Choroid plexus epithelial cell (primary cell): ENCODE measurements around the gene INSIG2.

Experiments used
- DNase-seq: peaks from one replicate; pipeline ENCODE4 v3.0.0-alpha.2; 2010; ENCODE audit warnings: low read depth
- H3K4me3 ChIP-seq: 2 replicates; pipeline ENCODE4 v1.5.1; 2011; ENCODE audit warnings: low read depth, mild to moderate bottlenecking, control low read depth, low read length, moderate library complexity
- CTCF ChIP-seq: conservative IDR thresholded peaks from 2 replicates; pipeline ENCODE4 v1.5.1; 2011; ENCODE audit warnings: low read depth, mild to moderate bottlenecking, control low read depth, inconsistent platforms, low read length, moderate library complexity

INSIG2 gene

DNA sequence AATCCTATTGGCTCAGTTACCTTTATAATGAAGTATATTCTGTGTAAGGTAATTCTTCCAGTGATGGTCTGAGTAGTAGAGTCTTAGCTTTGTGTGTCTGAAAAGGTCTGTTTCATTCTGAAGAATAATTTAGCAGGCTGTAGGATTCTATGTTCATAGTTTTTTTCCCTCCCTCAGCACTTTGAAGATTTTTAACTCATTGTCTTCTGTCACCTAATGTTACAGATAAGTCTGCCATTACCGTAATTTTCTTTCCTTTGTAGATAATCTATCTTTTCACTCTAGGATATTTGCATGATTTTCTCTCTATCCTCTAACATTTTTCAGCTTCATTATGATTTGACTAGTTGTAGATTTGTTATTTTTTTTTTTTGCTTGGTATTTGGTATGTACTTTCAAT lies 22.7 kb downstream of the INSIG2 start:
- no peak for TF ChIP-seq CTCF
- no peak for DNase-seq
- no peak overlapping the region for H3K4me3 ChIP-seq

DNA sequence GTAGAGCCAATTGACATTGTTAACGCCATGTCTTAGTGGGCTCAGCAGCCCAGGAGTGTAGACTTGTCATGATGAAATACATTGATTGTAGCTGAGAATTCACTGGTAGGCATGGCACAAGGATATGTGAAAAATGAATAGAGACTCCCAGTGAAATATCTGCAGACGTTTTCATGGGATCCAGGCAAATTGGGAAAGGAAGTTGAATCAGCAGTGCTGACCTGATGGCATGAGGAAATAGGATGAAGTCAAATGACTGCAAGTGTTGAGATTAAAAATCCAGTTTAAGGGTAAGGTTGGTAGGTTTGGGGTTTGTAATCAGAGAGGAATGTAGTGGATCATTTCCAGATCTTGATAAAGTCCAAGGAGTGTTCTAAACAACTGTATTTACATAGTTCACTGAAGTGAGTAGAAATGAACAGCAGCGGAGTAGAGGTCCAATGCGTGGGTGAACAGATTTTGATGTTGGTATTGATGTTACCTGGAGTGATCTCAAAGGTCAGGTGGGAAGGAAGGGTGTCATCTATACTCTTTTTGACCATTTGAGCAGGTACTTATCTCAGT lies 24.6 kb downstream of the INSIG2 start:
- no peak overlapping the region for H3K4me3 ChIP-seq
- no peak for TF ChIP-seq CTCF
- DNase-seq = peak; percentile 88

GRCh38 chr2:118114863-118115262 lies 26.6 kb downstream of the INSIG2 start:
- no peak for DNase-seq
- no peak for TF ChIP-seq CTCF
- H3K4me3 ChIP-seq = no peak overlapping the region

- no peak for DNase-seq
- no peak for TF ChIP-seq CTCF
These were observed 27.5 kb downstream of the INSIG2 start for GRCh38 chr2:118115761-118116160.

GRCh38 chr2:118118479-118118878 lies 30.2 kb downstream of the INSIG2 start:
- no peak for TF ChIP-seq CTCF
- DNase-seq = no peak
- no peak overlapping the region for H3K4me3 ChIP-seq

More at GRCh38 chr2:118115761-118116160, 27.5 kb downstream of the INSIG2 start:
- no peak overlapping the region for H3K4me3 ChIP-seq

- no peak for TF ChIP-seq CTCF
- DNase-seq = no peak
- H3K4me3 ChIP-seq = no peak overlapping the region
These were observed 31.0 kb downstream of the INSIG2 start for GRCh38 chr2:118119158-118119727.

GRCh38 chr2:118119761-118120400 lies 31.6 kb downstream of the INSIG2 start:
- TF ChIP-seq CTCF = no peak
- no peak for DNase-seq
- no peak overlapping the region for H3K4me3 ChIP-seq
